ENCODE results near the gene PARVA.

Gene PARVA

GRCh38 chr11:12448131-12448939, 71.0 kb downstream of the PARVA start:
- Histone ChIP-seq H3K9ac (ENCODE audit: low read length) (no peak overlapping the region), H3K36me3 (ENCODE audit: control insufficient read depth, insufficient read depth, low read length) (no peaks in the 10 kb centered on the region), H3K27me3 (ENCODE audit: control insufficient read depth, insufficient read depth, low read length) (no peaks in the 10 kb centered on the region), H3K27ac (ENCODE audit: low read depth, low read length) (no peak overlapping the region), H3K4me3 (ENCODE audit: low read depth, low read length) (no peak overlapping the region), H3K4me1 (ENCODE audit: control insufficient read depth, insufficient read depth, low read length) (peaks cover 6% of the 10 kb centered on the region; the same call in 1 of the 2 replicates), H3K9me3 (ENCODE audit: control insufficient read depth, insufficient read depth, low read depth, low read length) (no peaks in the 10 kb centered on the region)

GRCh38 chr11:12449961-12450715, 72.8 kb downstream of the PARVA start:
- H3K4me3 ChIP-seq (ENCODE audit: low read depth, low read length) = no peak overlapping the region
- peaks cover 10% of the 10 kb centered on the region; the same call in 1 of the 2 replicates for H3K4me1 ChIP-seq (ENCODE audit: control insufficient read depth, insufficient read depth, low read length)
- no peak overlapping the region for H3K27ac ChIP-seq (ENCODE audit: low read depth, low read length)
- no peak overlapping the region for H3K9ac ChIP-seq (ENCODE audit: low read length)
- no peaks in the 10 kb centered on the region for H3K27me3 ChIP-seq (ENCODE audit: control insufficient read depth, insufficient read depth, low read length)
- no peaks in the 10 kb centered on the region for H3K36me3 ChIP-seq (ENCODE audit: control insufficient read depth, insufficient read depth, low read length)
- no peaks in the 10 kb centered on the region for H3K9me3 ChIP-seq (ENCODE audit: control insufficient read depth, insufficient read depth, low read depth, low read length)

GRCh38 chr11:12451179-12451814, 73.9 kb downstream of the PARVA start:
- no peak overlapping the region for H3K9ac ChIP-seq (ENCODE audit: low read length)
- H3K27me3 ChIP-seq (ENCODE audit: control insufficient read depth, insufficient read depth, low read length) = no peaks in the 10 kb centered on the region
- no peak overlapping the region for H3K4me3 ChIP-seq (ENCODE audit: low read depth, low read length)
- no peak overlapping the region for H3K27ac ChIP-seq (ENCODE audit: low read depth, low read length)
- peaks cover 10% of the 10 kb centered on the region; the same call in 1 of the 2 replicates for H3K4me1 ChIP-seq (ENCODE audit: control insufficient read depth, insufficient read depth, low read length)
- no peaks in the 10 kb centered on the region for H3K9me3 ChIP-seq (ENCODE audit: control insufficient read depth, insufficient read depth, low read depth, low read length)
- no peaks in the 10 kb centered on the region for H3K36me3 ChIP-seq (ENCODE audit: control insufficient read depth, insufficient read depth, low read length)

- Histone ChIP-seq H3K9ac (ENCODE audit: low read length) (no peak overlapping the region), H3K4me1 (ENCODE audit: control insufficient read depth, insufficient read depth, low read length) (peaks cover 10% of the 10 kb centered on the region; the same call in 1 of the 2 replicates), H3K27ac (ENCODE audit: low read depth, low read length) (no peak overlapping the region), H3K4me3 (ENCODE audit: low read depth, low read length) (no peak overlapping the region), H3K9me3 (ENCODE audit: control insufficient read depth, insufficient read depth, low read depth, low read length) (no peaks in the 10 kb centered on the region), H3K36me3 (ENCODE audit: control insufficient read depth, insufficient read depth, low read length) (no peaks in the 10 kb centered on the region), H3K27me3 (ENCODE audit: control insufficient read depth, insufficient read depth, low read length) (no peaks in the 10 kb centered on the region)
Measured at GRCh38 chr11:12453243-12453642, 75.9 kb downstream of the PARVA start.

GRCh38 chr11:12454782-12455181, 77.4 kb downstream of the PARVA start:
- Histone ChIP-seq H3K4me1 (ENCODE audit: control insufficient read depth, insufficient read depth, low read length) (peaks cover 10% of the 10 kb centered on the region; the same call in 1 of the 2 replicates), H3K9ac (ENCODE audit: low read length) (no peak overlapping the region), H3K4me3 (ENCODE audit: low read depth, low read length) (no peak overlapping the region), H3K27ac (ENCODE audit: low read depth, low read length) (no peak overlapping the region), H3K9me3 (ENCODE audit: control insufficient read depth, insufficient read depth, low read depth, low read length) (no peaks in the 10 kb centered on the region), H3K27me3 (ENCODE audit: control insufficient read depth, insufficient read depth, low read length) (no peaks in the 10 kb centered on the region), H3K36me3 (ENCODE audit: control insufficient read depth, insufficient read depth, low read length) (no peaks in the 10 kb centered on the region)

GRCh38 chr11:12455938-12456337, 78.6 kb downstream of the PARVA start:
- no peaks in the 10 kb centered on the region for H3K27me3 ChIP-seq (ENCODE audit: control insufficient read depth, insufficient read depth, low read length)
- H3K4me1 ChIP-seq (ENCODE audit: control insufficient read depth, insufficient read depth, low read length) = peaks cover 10% of the 10 kb centered on the region; the same call in 1 of the 2 replicates
- no peak overlapping the region for H3K4me3 ChIP-seq (ENCODE audit: low read depth, low read length)
- no peak overlapping the region for H3K9ac ChIP-seq (ENCODE audit: low read length)
- H3K36me3 ChIP-seq (ENCODE audit: control insufficient read depth, insufficient read depth, low read length) = no peaks in the 10 kb centered on the region
- H3K27ac ChIP-seq (ENCODE audit: low read depth, low read length) = no peak overlapping the region
- H3K9me3 ChIP-seq (ENCODE audit: control insufficient read depth, insufficient read depth, low read depth, low read length) = no peaks in the 10 kb centered on the region

GRCh38 chr11:12456651-12457579, 79.5 kb downstream of the PARVA start:
- Histone ChIP-seq H3K4me3 (ENCODE audit: low read depth, low read length) (no peak overlapping the region), H3K36me3 (ENCODE audit: control insufficient read depth, insufficient read depth, low read length) (no peaks in the 10 kb centered on the region)

GRCh38 chr11:12458042-12458441, 80.7 kb downstream of the PARVA start:
- Histone ChIP-seq H3K27ac (ENCODE audit: low read depth, low read length) (no peak overlapping the region), H3K27me3 (ENCODE audit: control insufficient read depth, insufficient read depth, low read length) (no peaks in the 10 kb centered on the region), H3K4me1 (ENCODE audit: control insufficient read depth, insufficient read depth, low read length) (peaks cover 5% of the 10 kb centered on the region; the same call in 1 of the 2 replicates), H3K36me3 (ENCODE audit: control insufficient read depth, insufficient read depth, low read length) (no peaks in the 10 kb centered on the region), H3K4me3 (ENCODE audit: low read depth, low read length) (no peak overlapping the region), H3K9ac (ENCODE audit: low read length) (no peak overlapping the region), H3K9me3 (ENCODE audit: control insufficient read depth, insufficient read depth, low read depth, low read length) (no peaks in the 10 kb centered on the region)

More at GRCh38 chr11:12456651-12457579, 79.5 kb downstream of the PARVA start:
- Histone ChIP-seq H3K4me1 (ENCODE audit: control insufficient read depth, insufficient read depth, low read length) (peaks cover 10% of the 10 kb centered on the region; the same call in 1 of the 2 replicates), H3K9ac (ENCODE audit: low read length) (no peak overlapping the region), H3K9me3 (ENCODE audit: control insufficient read depth, insufficient read depth, low read depth, low read length) (no peaks in the 10 kb centered on the region), H3K27me3 (ENCODE audit: control insufficient read depth, insufficient read depth, low read length) (no peaks in the 10 kb centered on the region), H3K27ac (ENCODE audit: low read depth, low read length) (no peak overlapping the region)

GRCh38 chr11:12459374-12459773, 82.0 kb downstream of the PARVA start:
- peaks cover 5% of the 10 kb centered on the region for H3K9me3 ChIP-seq (ENCODE audit: control insufficient read depth, insufficient read depth, low read depth, low read length)
- no peaks in the 10 kb centered on the region for H3K36me3 ChIP-seq (ENCODE audit: control insufficient read depth, insufficient read depth, low read length)
- H3K9ac ChIP-seq (ENCODE audit: low read length) = no peak overlapping the region
- no peaks in the 10 kb centered on the region for H3K27me3 ChIP-seq (ENCODE audit: control insufficient read depth, insufficient read depth, low read length)
- no peaks in the 10 kb centered on the region for H3K4me1 ChIP-seq (ENCODE audit: control insufficient read depth, insufficient read depth, low read length)
- H3K4me3 ChIP-seq (ENCODE audit: low read depth, low read length) = no peak overlapping the region
- H3K27ac ChIP-seq (ENCODE audit: low read depth, low read length) = no peak overlapping the region

- no peaks in the 10 kb centered on the region for H3K4me1 ChIP-seq (ENCODE audit: control insufficient read depth, insufficient read depth, low read length)
- H3K27ac ChIP-seq (ENCODE audit: low read depth, low read length) = no peak overlapping the region
- H3K36me3 ChIP-seq (ENCODE audit: control insufficient read depth, insufficient read depth, low read length) = no peaks in the 10 kb centered on the region
- H3K9ac ChIP-seq (ENCODE audit: low read length) = no peak overlapping the region
- H3K9me3 ChIP-seq (ENCODE audit: control insufficient read depth, insufficient read depth, low read depth, low read length) = peaks cover 10% of the 10 kb centered on the region
- no peak overlapping the region for H3K4me3 ChIP-seq (ENCODE audit: low read depth, low read length)
- H3K27me3 ChIP-seq (ENCODE audit: control insufficient read depth, insufficient read depth, low read length) = no peaks in the 10 kb centered on the region
Measured at GRCh38 chr11:12459865-12460444, 82.6 kb downstream of the PARVA start.

Data from HUES6 (cell line).